GM21367 (cell line): Measurements from ENCODE around the gene FRG2C.
"Not testable (repeated sequence)": the region's sequence is repeated elsewhere in the genome, so short reads cannot be mapped to it uniquely, and the experiment has no call there.

Source experiments
- ATAC-seq: cut with Tn5 transposase; IDR thresholded peaks from one replicate; pipeline ENCODE4 v1.9.1; 2021; ENCODE audit not compliant: unreplicated experiment

The FRG2C gene

GRCh38 chr3:75669348-75670297 is 5.5 kb downstream of the FRG2C start:
- ATAC-seq: not testable (repeated sequence)

GRCh38 chr3:75670298-75671286 is 6.5 kb downstream of the FRG2C start:
- ATAC-seq: not testable (repeated sequence)

- not testable (repeated sequence) for ATAC-seq
These were observed 7.4 kb downstream of the FRG2C start for GRCh38 chr3:75671287-75672139.

- not testable (repeated sequence) for ATAC-seq
These were observed 8.1 kb downstream of the FRG2C start for GRCh38 chr3:75672140-75672775.

GRCh38 chr3:75683965-75684364 is 19.8 kb downstream of the FRG2C start:
- not testable (repeated sequence) for ATAC-seq

- no peak for ATAC-seq
These were observed 23.2 kb downstream of the FRG2C start for GRCh38 chr3:75687323-75687722.

- ATAC-seq: no peak
These were observed 27.9 kb downstream of the FRG2C start for GRCh38 chr3:75692061-75692460.
